Osteoblast (primary cell): ENCODE results near the gene PC. TPM values are rescaled to one million over a fixed set of nuclear protein-coding genes. Genes with fewer than 3 reads are reported as not detected.

Experiments used
- DNase-seq: peaks from one replicate; pipeline ENCODE4 v3.0.0; 2011; ENCODE audit warnings: low spot score, mixed read lengths; ENCODE audit not compliant: insufficient read length; ENCODE audit errors: missing footprints
- H2AFZ ChIP-seq: 2 replicates; pipeline ENCODE4 v1.6.0; 2011; ENCODE audit warnings: mild to moderate bottlenecking, low read length
- H3K27ac ChIP-seq: 2 replicates; pipeline ENCODE4 v1.5.1; 2011; ENCODE audit warnings: mild to moderate bottlenecking, low read depth, low read length, moderate library complexity
- H3K27me3 ChIP-seq: 2 replicates; pipeline ENCODE4 v1.6.0; 2012; ENCODE audit warnings: mild to moderate bottlenecking, control low read depth, inconsistent platforms, low read length, moderate library complexity; ENCODE audit not compliant: insufficient read depth
- H3K36me3 ChIP-seq: 2 replicates; pipeline ENCODE4 v1.5.1; 2011; ENCODE audit warnings: mild to moderate bottlenecking, low read length, control low read depth, moderate library complexity; ENCODE audit not compliant: insufficient read depth
- H3K4me1 ChIP-seq: 2 replicates; pipeline ENCODE4 v1.5.1; 2011; ENCODE audit warnings: mild to moderate bottlenecking, low read length, control low read depth, moderate library complexity; ENCODE audit not compliant: insufficient read depth
- H3K4me2 ChIP-seq: 2 replicates; pipeline ENCODE4 v1.6.0; 2011; ENCODE audit warnings: mild to moderate bottlenecking, low read length; ENCODE audit not compliant: insufficient read depth
- H3K4me3 ChIP-seq: fragments of 200-600 bp; sonication (generic); 3 replicates; pipeline ENCODE4 v1.5.1; 2012; ENCODE audit warnings: mild to moderate bottlenecking, low read length, inconsistent platforms; ENCODE audit not compliant: insufficient read depth
- H3K79me2 ChIP-seq: 2 replicates; pipeline ENCODE4 v1.6.0; 2012; ENCODE audit warnings: mild to moderate bottlenecking, low read length, control low read depth, inconsistent platforms; ENCODE audit not compliant: insufficient read depth
- H3K9me3 ChIP-seq: 2 replicates; pipeline ENCODE4 v1.5.1; 2011; ENCODE audit warnings: low read depth, low read length, control low read depth
- H4K20me1 ChIP-seq: 2 replicates; pipeline ENCODE4 v1.6.0; 2012; ENCODE audit warnings: mild to moderate bottlenecking, low read length, control low read depth; ENCODE audit not compliant: insufficient read depth
- total RNA-seq: library from RNA; depleted of rRNA; stranded (reverse); fragments of >200 nt; gene quantifications from 2 replicates; pipeline ENCODE4 v1.2.3, GENCODE V29; 2012
- TF ChIP-seq, protein P1 (sequence below): IDR thresholded peaks from 2 replicates; pipeline ENCODE4 v1.5.1; 2011; ENCODE audit warnings: mild to moderate bottlenecking, low read depth, low read length, moderate library complexity; ENCODE audit errors: extremely low read depth

The PC gene
- total RNA-seq, 1 donor, result 48.5 TPM

DNA sequence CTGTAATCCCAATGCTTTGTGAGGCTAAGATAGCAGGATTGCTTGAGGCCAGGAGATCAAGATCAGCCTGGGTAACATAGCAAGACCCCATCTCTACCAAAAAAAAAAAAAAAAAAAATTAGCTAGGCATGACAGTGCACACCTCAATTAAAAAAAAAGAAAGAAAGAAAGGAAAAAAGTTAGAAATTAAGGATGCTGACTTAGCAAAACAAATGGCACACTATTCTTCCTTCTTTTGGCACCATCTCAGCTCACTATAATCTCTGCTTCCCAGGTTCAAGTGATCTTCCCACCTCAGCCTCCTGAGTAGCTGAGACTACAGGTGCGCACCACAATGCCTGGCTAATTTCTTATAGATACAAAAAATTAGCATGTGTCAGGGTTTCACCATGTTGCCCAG, 33.9 kb downstream of the PC start:
- peaks cover 15% of the 10 kb centered on the region for H3K4me1 ChIP-seq
- TF ChIP-seq, protein P1, sequence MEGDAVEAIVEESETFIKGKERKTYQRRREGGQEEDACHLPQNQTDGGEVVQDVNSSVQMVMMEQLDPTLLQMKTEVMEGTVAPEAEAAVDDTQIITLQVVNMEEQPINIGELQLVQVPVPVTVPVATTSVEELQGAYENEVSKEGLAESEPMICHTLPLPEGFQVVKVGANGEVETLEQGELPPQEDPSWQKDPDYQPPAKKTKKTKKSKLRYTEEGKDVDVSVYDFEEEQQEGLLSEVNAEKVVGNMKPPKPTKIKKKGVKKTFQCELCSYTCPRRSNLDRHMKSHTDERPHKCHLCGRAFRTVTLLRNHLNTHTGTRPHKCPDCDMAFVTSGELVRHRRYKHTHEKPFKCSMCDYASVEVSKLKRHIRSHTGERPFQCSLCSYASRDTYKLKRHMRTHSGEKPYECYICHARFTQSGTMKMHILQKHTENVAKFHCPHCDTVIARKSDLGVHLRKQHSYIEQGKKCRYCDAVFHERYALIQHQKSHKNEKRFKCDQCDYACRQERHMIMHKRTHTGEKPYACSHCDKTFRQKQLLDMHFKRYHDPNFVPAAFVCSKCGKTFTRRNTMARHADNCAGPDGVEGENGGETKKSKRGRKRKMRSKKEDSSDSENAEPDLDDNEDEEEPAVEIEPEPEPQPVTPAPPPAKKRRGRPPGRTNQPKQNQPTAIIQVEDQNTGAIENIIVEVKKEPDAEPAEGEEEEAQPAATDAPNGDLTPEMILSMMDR, result no peak

DNA sequence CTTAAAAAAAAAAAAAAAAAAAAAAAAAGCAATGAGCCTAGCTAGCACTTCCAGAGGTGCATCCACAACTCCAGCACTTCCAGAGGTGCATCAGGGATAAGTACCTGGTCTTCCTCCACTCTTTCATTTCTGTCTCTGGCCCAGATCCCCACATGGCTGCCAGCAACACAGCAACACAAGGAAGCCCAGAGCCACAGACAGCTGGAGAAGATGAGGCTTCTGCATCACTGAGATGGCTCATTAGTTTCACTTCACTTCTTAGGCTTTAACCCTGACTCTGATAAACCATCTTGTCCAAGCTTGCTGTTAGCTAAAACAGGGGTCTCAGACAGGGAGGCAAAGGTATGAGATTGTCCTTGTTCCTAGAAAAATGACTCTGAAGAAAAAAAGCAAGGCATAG, 35.6 kb downstream of the PC start:
- Histone ChIP-seq H3K36me3 (no peaks in the 10 kb centered on the region), H3K79me2 (no peaks in the 10 kb centered on the region), H4K20me1 (no peaks in the 10 kb centered on the region), H3K9me3 (no peaks in the 10 kb centered on the region), H3K4me1 (peaks cover 9% of the 10 kb centered on the region), H3K4me3 (no peak overlapping the region), H3K4me2 (no peak overlapping the region), H3K27ac (no peak overlapping the region), H3K27me3 (no peaks in the 10 kb centered on the region), H2AFZ (no peak overlapping the region)
- DNase-seq, result no peak
- TF ChIP-seq, protein P1, result no peak

More for the DNA sequence above, 33.9 kb downstream of the PC start:
- H3K4me3 ChIP-seq, result no peak overlapping the region
- no peaks in the 10 kb centered on the region for H3K27me3 ChIP-seq
- no peak overlapping the region for H2AFZ ChIP-seq
- DNase-seq, result no peak
- H3K9me3 ChIP-seq, result no peaks in the 10 kb centered on the region
- no peaks in the 10 kb centered on the region for H3K79me2 ChIP-seq
- H3K36me3 ChIP-seq, result no peaks in the 10 kb centered on the region
- H3K4me2 ChIP-seq, result no peak overlapping the region
- H4K20me1 ChIP-seq, result no peaks in the 10 kb centered on the region
- no peak overlapping the region for H3K27ac ChIP-seq

DNA sequence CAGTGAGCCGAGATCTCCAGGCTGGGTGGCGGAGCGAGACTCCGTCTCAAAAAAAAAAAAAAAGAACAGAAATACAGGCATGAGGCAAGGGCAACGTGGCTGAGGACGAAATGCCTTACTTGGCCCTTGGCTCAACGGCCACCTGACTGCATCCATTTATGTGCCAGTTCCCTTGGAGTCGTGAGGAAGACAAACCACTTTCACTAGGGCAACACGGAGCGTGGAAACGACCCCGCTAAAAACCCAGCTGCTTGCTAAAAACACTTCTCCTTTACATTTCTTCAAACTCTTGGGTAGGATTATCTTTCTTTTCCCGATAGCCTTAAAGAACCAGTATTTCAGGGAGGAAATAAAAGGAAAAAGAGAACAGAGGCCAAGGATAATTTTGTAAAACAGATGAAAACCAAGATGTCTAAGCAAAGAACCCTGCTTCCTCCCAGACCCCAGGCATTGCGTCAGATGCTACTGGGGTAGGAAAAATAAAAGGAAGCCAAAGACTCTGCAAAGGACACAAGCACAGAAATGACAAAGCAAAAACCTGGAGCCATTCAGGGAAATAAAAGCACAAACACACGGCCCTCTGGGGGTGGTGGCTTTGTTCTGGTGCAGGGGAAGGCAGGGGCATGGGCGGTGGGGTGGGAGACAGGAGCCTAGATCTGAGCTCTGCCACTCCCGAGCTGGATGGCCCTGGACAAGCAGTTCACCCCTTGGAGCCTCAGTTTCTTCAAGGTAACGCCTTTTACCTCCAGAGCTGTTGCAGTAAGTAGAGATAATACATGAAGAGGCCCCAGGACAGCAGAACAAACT, 37.0 kb downstream of the PC start:
- no peaks in the 10 kb centered on the region for H3K27me3 ChIP-seq
- no peaks in the 10 kb centered on the region for H4K20me1 ChIP-seq
- no peak for DNase-seq
- TF ChIP-seq, protein P1, result no peak
- H3K36me3 ChIP-seq, result no peaks in the 10 kb centered on the region
- no peak overlapping the region for H2AFZ ChIP-seq
- no peak overlapping the region for H3K27ac ChIP-seq
- H3K4me2 ChIP-seq, result no peak overlapping the region
- peaks cover 9% of the 10 kb centered on the region for H3K4me1 ChIP-seq
- H3K9me3 ChIP-seq, result no peaks in the 10 kb centered on the region
- no peaks in the 10 kb centered on the region for H3K79me2 ChIP-seq
- no peak overlapping the region for H3K4me3 ChIP-seq

DNA sequence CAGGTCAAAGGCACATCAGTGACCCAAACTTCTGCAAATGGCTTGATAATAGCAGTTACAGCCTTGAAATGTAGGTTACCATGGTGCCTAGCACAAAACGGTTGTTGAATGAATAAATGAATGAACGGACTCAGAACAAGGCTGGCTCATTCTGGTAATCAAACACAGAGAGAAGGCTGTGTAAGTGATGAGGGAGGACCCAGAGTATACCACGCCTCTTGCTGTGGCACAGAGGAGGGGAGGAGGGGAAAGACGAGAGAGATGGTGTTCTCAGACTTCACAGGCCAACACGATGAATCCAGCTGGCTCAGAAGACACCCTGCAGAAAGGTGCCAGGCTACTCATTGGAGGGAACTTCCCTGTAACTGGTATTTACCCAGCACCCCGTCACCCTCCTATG, 38.3 kb downstream of the PC start:
- no peaks in the 10 kb centered on the region for H3K79me2 ChIP-seq
- no peaks in the 10 kb centered on the region for H3K9me3 ChIP-seq
- H2AFZ ChIP-seq, result no peak overlapping the region
- H3K36me3 ChIP-seq, result no peaks in the 10 kb centered on the region
- no peaks in the 10 kb centered on the region for H3K27me3 ChIP-seq
- peaks cover 7% of the 10 kb centered on the region for H4K20me1 ChIP-seq
- TF ChIP-seq, protein P1, result no peak
- no peak overlapping the region for H3K4me3 ChIP-seq
- DNase-seq, result no peak
- H3K4me2 ChIP-seq, result no peak overlapping the region
- H3K4me1 ChIP-seq, result peaks cover 9% of the 10 kb centered on the region
- H3K27ac ChIP-seq, result no peak overlapping the region
